SK-N-SH (cell line): ENCODE measurements around the gene EEF1G. TPM values are rescaled to one million over a fixed set of nuclear protein-coding genes. Genes with fewer than 3 reads are reported as not detected.
A peak's percentile ranks its signal among the peaks of the same experiment; 100 is the strongest.

Experiments
- CTCF ChIA-PET: fragments of 300-600, 350-600 bp; formaldehyde crosslinking; extraction: SDS; loops from one replicate; lab custom pipeline; 2021; lab: Yijun Ruan, JAX
- POLR2A ChIA-PET: fragments of 350-600 bp; sonication (Branson Sonifier 250); formaldehyde crosslinking; extraction: SDS; loops from one replicate; lab custom pipeline; 2020; ENCODE audit warnings: antibody characterized with exemption, inconsistent platforms; lab: Yijun Ruan, JAX
- DNase-seq: peaks from one replicate; pipeline ENCODE4 v3.0.0; 2012
- H2AFZ ChIP-seq: fragments of 200-600 bp; sonication (generic); 2 replicates; pipeline ENCODE4 v1.8.1; 2016; ENCODE audit warnings: antibody characterized with exemption, mild to moderate bottlenecking, low read depth
- H3F3A ChIP-seq: fragments of 200-600 bp; sonication (generic); replicated peaks from 2 replicates; pipeline ENCODE3; 2016; ENCODE audit warnings: antibody characterized with exemption, mild to moderate bottlenecking; ENCODE audit not compliant: insufficient read depth
- H3K27ac ChIP-seq, 2 experiments: fragments of 200-500 bp in 1 of 2; fragments of 200-600 bp in 1 of 2; sonication (Bioruptor generic) in 1 of 2; sonication (generic), shearing (Covaris generic) in 1 of 2; 2 replicates each; pipeline versions ENCODE4 v1.5.1 to v1.6.1; 2014 to 2016; ENCODE audit warnings: low read depth in 2 of 2, inconsistent platforms in 1 of 2, low read length in 1 of 2, mild to moderate bottlenecking in 1 of 2, mixed read lengths in 1 of 2
- H3K27me3 ChIP-seq: fragments of 200-600 bp; sonication (generic), shearing (Covaris generic); 2 replicates; pipeline ENCODE4 v1.6.1; 2016; ENCODE audit warnings: mixed run types; ENCODE audit not compliant: insufficient read depth
- H3K36me3 ChIP-seq, 2 experiments: fragments of 200-500 bp in 1 of 2; fragments of 200-600 bp in 1 of 2; sonication (Bioruptor generic) in 1 of 2; sonication (generic) in 1 of 2; replicated peaks in 1 of 2; 2 replicates each; pipeline versions ENCODE3 to v1.5.1; 2014 to 2016; ENCODE audit warnings: low read length in 1 of 2, mild to moderate bottlenecking in 1 of 2; ENCODE audit not compliant: insufficient read depth in 2 of 2, control insufficient read depth in 1 of 2
- H3K4me1 ChIP-seq, 2 experiments: fragments of 200-500 bp in 1 of 2; fragments of 200-600 bp in 1 of 2; sonication (Bioruptor generic) in 1 of 2; sonication (generic), shearing (Covaris generic) in 1 of 2; 2 replicates each; pipeline versions ENCODE4 v1.5.1 to v1.6.1; 2014 to 2016; ENCODE audit warnings: low read depth in 1 of 2, low read length in 1 of 2, mixed run types in 1 of 2; ENCODE audit not compliant: insufficient read depth in 2 of 2, control insufficient read depth in 1 of 2
- H3K4me2 ChIP-seq: fragments of 200-600 bp; sonication (generic), shearing (Covaris generic); 2 replicates; pipeline ENCODE4 v1.6.1; 2017; ENCODE audit warnings: mixed run types
- H3K4me3 ChIP-seq, 2 experiments: fragments of 200-500 bp in 1 of 2; fragments of 200-600 bp in 1 of 2; sonication (Bioruptor generic) in 1 of 2; sonication (generic), shearing (Covaris generic) in 1 of 2; 2 replicates each; pipeline versions ENCODE4 v1.5.1 to v1.8.1; 2014 to 2016; ENCODE audit warnings: low read depth in 2 of 2, inconsistent platforms in 1 of 2, low read length in 1 of 2, mild to moderate bottlenecking in 1 of 2, mixed read lengths in 1 of 2, moderate library complexity in 1 of 2
- H3K79me2 ChIP-seq: fragments of 200-600 bp; sonication (generic); 2 replicates; pipeline ENCODE4 v1.8.1; 2017; ENCODE audit warnings: mild to moderate bottlenecking; ENCODE audit not compliant: insufficient read depth
- H3K9ac ChIP-seq: fragments of 200-600 bp; sonication (generic); 2 replicates; pipeline ENCODE4 v1.6.1; 2017; ENCODE audit warnings: mixed run types
- H3K9me2 ChIP-seq: fragments of 200-600 bp; sonication (generic); 2 replicates; pipeline ENCODE4 v1.6.1; 2017; ENCODE audit warnings: mixed run types
- H3K9me3 ChIP-seq: fragments of 200-600 bp; sonication (generic); 2 replicates; pipeline ENCODE4 v1.6.1; 2017; ENCODE audit warnings: mixed run types, mild to moderate bottlenecking, moderate library complexity
- H4K20me1 ChIP-seq: fragments of 200-600 bp; sonication (generic); 2 replicates; pipeline ENCODE4 v1.6.1; 2017; ENCODE audit warnings: mild to moderate bottlenecking, mixed run types; ENCODE audit not compliant: insufficient read depth
- ELF1 ChIP-seq: IDR thresholded peaks from 2 replicates; pipeline ENCODE4 v1.4.0; 2012
- EP300 ChIP-seq, 2 experiments: IDR thresholded peaks; 2 replicates each; pipeline versions ENCODE4 v1.4.0 to v1.6.1; 2012; ENCODE audit warnings: borderline replicate concordance in 1 of 2, low read depth in 1 of 2, low read length in 1 of 2
- FOSL2 ChIP-seq: IDR thresholded peaks from 2 replicates; pipeline ENCODE4 v1.4.0; 2012; ENCODE audit warnings: low read depth, mild to moderate bottlenecking, moderate library complexity, borderline replicate concordance
- FOXM1 ChIP-seq: IDR thresholded peaks from 2 replicates; pipeline ENCODE4 v1.4.0; 2012; ENCODE audit warnings: low read depth, mild to moderate bottlenecking
- GABPA ChIP-seq: IDR thresholded peaks from 2 replicates; pipeline ENCODE4 v1.4.0; 2012; ENCODE audit warnings: low read depth, mild to moderate bottlenecking
- MXI1 ChIP-seq: IDR thresholded peaks from 2 replicates; pipeline ENCODE4 v1.6.1; 2012; ENCODE audit warnings: mild to moderate bottlenecking, low read depth, low read length, improper control_type of control experiment
- POLR2AphosphoS5 ChIP-seq: IDR thresholded peaks from 2 replicates; pipeline ENCODE4 v1.6.1; 2012; ENCODE audit warnings: low read depth, low read length
- RAD21 ChIP-seq: IDR thresholded peaks from 2 replicates; pipeline ENCODE4 v1.6.1; 2012; ENCODE audit warnings: mild to moderate bottlenecking, low read length
- RXRA ChIP-seq: IDR thresholded peaks from 2 replicates; pipeline ENCODE4 v1.4.0; 2012; ENCODE audit warnings: low read depth, mild to moderate bottlenecking, borderline replicate concordance
- SIN3A ChIP-seq: IDR thresholded peaks from 2 replicates; pipeline ENCODE4 v1.6.1; 2012; ENCODE audit warnings: low read depth, mild to moderate bottlenecking, low read length, moderate library complexity, borderline replicate concordance
- TAF1 ChIP-seq: IDR thresholded peaks from 2 replicates; pipeline ENCODE4 v1.6.1; 2012; ENCODE audit warnings: low read depth, mild to moderate bottlenecking, low read length, moderate library complexity, borderline replicate concordance
- TCF12 ChIP-seq: IDR thresholded peaks from 2 replicates; pipeline ENCODE4 v1.4.0; 2012
- TEAD4 ChIP-seq: IDR thresholded peaks from 2 replicates; pipeline ENCODE4 v1.4.0; 2012; ENCODE audit warnings: mild to moderate bottlenecking, borderline replicate concordance; ENCODE audit not compliant: insufficient read depth
- ZBTB33 ChIP-seq: IDR thresholded peaks from 2 replicates; pipeline ENCODE4 v1.4.0; 2012; ENCODE audit warnings: low read depth, borderline replicate concordance
- WGBS: methylation state at CpG from one replicate; pipeline ENCODE4 v1.1.6; 2017; ENCODE audit warnings: low lambda C conversion rate; 5-methylcytosine and 5-hydroxymethylcytosine counted together
- polyA plus RNA-seq, 3 experiments: library from polyadenylated mRNA; depleted of rRNA; stranded (reverse); fragments of >200 nt; gene quantifications; 2 replicates each; pipeline ENCODE4 v1.2.3, GENCODE V29; 2012
- TF ChIP-seq, protein P1 (sequence below): IDR thresholded peaks from 2 replicates; pipeline ENCODE4; 2012
- TF ChIP-seq, protein P2 (sequence below): IDR thresholded peaks from 2 replicates; pipeline ENCODE4 v1.4.0; 2012; ENCODE audit warnings: low read depth, borderline replicate concordance
- TF ChIP-seq, protein P3 (sequence below): fragments of 150-350 bp; IDR thresholded peaks from 2 replicates; pipeline ENCODE4 v1.6.1; 2017; ENCODE audit warnings: antibody characterized with exemption, low read length, low read depth, borderline replicate concordance

The EEF1G gene
- polyA plus RNA-seq, 1 of the 3 experiments (the other 2 are of a cell fraction): 1,853 TPM

DNA sequence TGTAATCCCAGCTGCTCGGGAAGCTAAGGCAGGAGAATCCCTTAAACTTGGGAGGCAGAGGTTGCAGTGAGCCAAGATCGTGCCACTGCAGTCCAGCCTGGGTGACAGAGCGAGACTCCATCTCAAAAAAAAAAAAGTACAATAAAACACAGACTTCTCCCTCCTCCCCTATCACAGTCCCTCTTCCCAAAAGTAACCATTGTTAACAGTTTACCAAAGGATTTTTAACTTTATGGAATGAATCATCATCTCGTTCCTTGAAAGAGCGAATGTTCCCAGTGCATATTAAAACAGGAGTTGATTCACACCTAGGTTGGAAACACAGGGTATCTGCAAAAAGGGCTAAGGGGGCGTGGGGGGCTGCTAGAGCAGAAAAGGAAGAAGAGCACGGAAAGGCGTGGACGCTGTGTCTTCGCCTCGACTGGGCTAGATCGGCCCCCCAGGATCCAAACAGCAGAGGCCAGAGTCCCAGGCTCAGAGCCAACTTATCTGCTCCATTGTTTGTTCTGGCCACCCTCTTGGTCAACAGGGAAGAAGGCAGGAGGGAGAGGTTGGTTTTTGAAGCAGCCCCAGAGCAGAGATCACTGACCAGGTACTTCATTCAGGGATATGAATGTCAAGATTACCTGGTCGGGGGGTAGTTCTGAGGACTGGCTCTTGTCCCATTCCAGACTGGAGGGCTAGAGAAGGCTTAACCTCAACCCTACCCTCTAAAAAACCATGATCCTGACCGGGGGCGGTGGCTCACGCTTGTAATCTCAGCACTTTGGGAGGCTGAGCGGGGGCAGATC is 25.0 kb downstream of the EEF1G start:
- no peak overlapping the region for H3K27ac ChIP-seq
- peaks cover 27 to 31% of the 10 kb centered on the region in 2 experiments; a peak in 3 of 4 replicates for H3K4me1 ChIP-seq

GRCh38 chr11:62547691-62548281 is 25.9 kb downstream of the EEF1G start:
- ChIA-PET POLR2A (interaction anchor here (1.5 to 2.1 kb wide), 2 partner anchors 26 to 153 kb away, joined by 3 to 9 read pairs; partner anchors contain the start of gene EEF1G), CTCF (interaction anchor here (1.0 to 2.3 kb wide), 4 partner anchors 123 to 168 kb away, joined by 4 to 12 read pairs (median 7); no protein-coding TSS in a partner anchor)
- Histone ChIP-seq H4K20me1 (peaks cover 27% of the 10 kb centered on the region), H3K9me2 (no peaks in the 10 kb centered on the region), H3K9me3 (no peaks in the 10 kb centered on the region), H3K79me2 (peaks cover 65% of the 10 kb centered on the region), H2AFZ (no peak overlapping the region), H3K9ac (peak overlapping the region; percentile 99; the same call in 1 of the 2 replicates), H3F3A (peaks cover 23% of the 10 kb centered on the region), H3K27ac (peak overlapping the region in 1 of 2 experiments; percentile 50; a peak in 2 of 4 replicates), H3K4me1 (peaks cover 25 to 34% of the 10 kb centered on the region in 2 experiments; a peak in 3 of 4 replicates), H3K4me2 (peak overlapping the region; percentile 98), H3K27me3 (no peaks in the 10 kb centered on the region), H3K4me3 (peak overlapping the region in 1 of 2 experiments; percentile 98; a peak in 1 of 4 replicates), H3K36me3 (peaks cover 0 to 4% of the 10 kb centered on the region in 2 experiments)
- WGBS: 57% methylated on average over 8 of the region's 8 CpGs
- TF ChIP-seq ZBTB33: no peak
- peak; percentile 27; the same call in 1 of the 2 replicates for TF ChIP-seq FOSL2
- DNase-seq: no peak

More for the DNA sequence above, 25.0 kb downstream of the EEF1G start:
- ChIA-PET POLR2A (no interaction called here), CTCF (interaction anchor here (1.0 to 2.3 kb wide), 2 partner anchors 124 to 154 kb away, joined by 5 to 12 read pairs; no protein-coding TSS in a partner anchor)
- Histone ChIP-seq H3K79me2 (peaks cover 56% of the 10 kb centered on the region), H3K4me3 (no peak overlapping the region), H3K9ac (no peak overlapping the region), H4K20me1 (peaks cover 18% of the 10 kb centered on the region), H3K9me2 (no peaks in the 10 kb centered on the region), H3K27me3 (no peaks in the 10 kb centered on the region), H3K36me3 (peaks cover 0 to 4% of the 10 kb centered on the region in 2 experiments), H2AFZ (no peak overlapping the region), H3K4me2 (peak overlapping the region; percentile 25; the same call in 1 of the 2 replicates), H3K9me3 (no peaks in the 10 kb centered on the region), H3F3A (peaks cover 32% of the 10 kb centered on the region)
- DNase-seq: no peak
- TF ChIP-seq TAF1 (no peak), GABPA (no peak), ELF1 (no peak), TEAD4 (no peak), FOSL2 (no peak), SIN3A (no peak), RXRA (no peak), MXI1 (no peak), POLR2AphosphoS5 (no peak), EP300 (IDR thresholded peaks at IDR 0.05; ENCODE audit: borderline replicate concordance in 1 of 2, low read depth in 1 of 2, low read length in 1 of 2) (no peak), FOXM1 (no peak), TCF12 (no peak), RAD21 (no peak)
- TF ChIP-seq, protein P1, sequence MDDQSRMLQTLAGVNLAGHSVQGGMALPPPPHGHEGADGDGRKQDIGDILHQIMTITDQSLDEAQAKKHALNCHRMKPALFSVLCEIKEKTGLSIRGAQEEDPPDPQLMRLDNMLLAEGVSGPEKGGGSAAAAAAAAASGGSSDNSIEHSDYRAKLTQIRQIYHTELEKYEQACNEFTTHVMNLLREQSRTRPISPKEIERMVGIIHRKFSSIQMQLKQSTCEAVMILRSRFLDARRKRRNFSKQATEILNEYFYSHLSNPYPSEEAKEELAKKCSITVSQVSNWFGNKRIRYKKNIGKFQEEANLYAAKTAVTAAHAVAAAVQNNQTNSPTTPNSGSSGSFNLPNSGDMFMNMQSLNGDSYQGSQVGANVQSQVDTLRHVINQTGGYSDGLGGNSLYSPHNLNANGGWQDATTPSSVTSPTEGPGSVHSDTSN: no peak
- TF ChIP-seq, protein P2, sequence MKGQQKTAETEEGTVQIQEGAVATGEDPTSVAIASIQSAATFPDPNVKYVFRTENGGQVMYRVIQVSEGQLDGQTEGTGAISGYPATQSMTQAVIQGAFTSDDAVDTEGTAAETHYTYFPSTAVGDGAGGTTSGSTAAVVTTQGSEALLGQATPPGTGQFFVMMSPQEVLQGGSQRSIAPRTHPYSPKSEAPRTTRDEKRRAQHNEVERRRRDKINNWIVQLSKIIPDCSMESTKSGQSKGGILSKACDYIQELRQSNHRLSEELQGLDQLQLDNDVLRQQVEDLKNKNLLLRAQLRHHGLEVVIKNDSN: no peak
- TF ChIP-seq, protein P3, sequence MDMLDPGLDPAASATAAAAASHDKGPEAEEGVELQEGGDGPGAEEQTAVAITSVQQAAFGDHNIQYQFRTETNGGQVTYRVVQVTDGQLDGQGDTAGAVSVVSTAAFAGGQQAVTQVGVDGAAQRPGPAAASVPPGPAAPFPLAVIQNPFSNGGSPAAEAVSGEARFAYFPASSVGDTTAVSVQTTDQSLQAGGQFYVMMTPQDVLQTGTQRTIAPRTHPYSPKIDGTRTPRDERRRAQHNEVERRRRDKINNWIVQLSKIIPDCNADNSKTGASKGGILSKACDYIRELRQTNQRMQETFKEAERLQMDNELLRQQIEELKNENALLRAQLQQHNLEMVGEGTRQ: no peak
- 78% methylated on average over 17 of the region's 17 CpGs for WGBS
